Vagina (tissue), 2 donors: ENCODE data around the gene ZFPL1. TPM values are rescaled to one million over a fixed set of nuclear protein-coding genes. Genes with fewer than 3 reads are reported as not detected.

Source experiments
- DNase-seq, 2 donors: peaks; one replicate each; pipeline ENCODE4 v3.0.0-alpha.2; 2017; ENCODE audit errors: extremely low spot score in 2 of 2
- H3K27ac ChIP-seq: fragments of 200-600 bp; sonication (generic); one replicate; pipeline ENCODE4 v1.5.1; 2019
- H3K27me3 ChIP-seq: fragments of 200-600 bp; sonication (generic); one replicate; pipeline ENCODE4 v1.5.1; 2019
- H3K36me3 ChIP-seq, 2 donors: fragments of 200-600 bp; sonication (generic); one replicate each; pipeline ENCODE4 v1.5.1; 2017 to 2019
- H3K4me1 ChIP-seq: fragments of 200-600 bp; sonication (generic); one replicate; pipeline ENCODE4 v1.5.1; 2019
- H3K4me3 ChIP-seq, 2 donors: fragments of 200-600 bp; sonication (generic); 1 replicate in 1 of 2; 2 replicates in 1 of 2; pipeline ENCODE4 v1.5.1; 2016 to 2019
- H3K9me3 ChIP-seq: fragments of 200-600 bp; sonication (generic); one replicate; pipeline ENCODE4 v1.5.1; 2019
- CTCF ChIP-seq, 3 experiments: fragments of 450-650 bp in 2 of 3; fragments of 200-600 bp in 1 of 3; sonication (generic) in 1 of 3; IDR thresholded peaks; one replicate each; pipeline ENCODE4 v1.5.1; 2017 to 2019; ENCODE audit warnings: antibody characterized with exemption in 3 of 3, mild to moderate bottlenecking in 2 of 3, moderate library complexity in 2 of 3
- POLR2A ChIP-seq, 2 donors: fragments of 450-650 bp; IDR thresholded peaks; one replicate each; pipeline ENCODE4 v1.6.1; 2017; ENCODE audit warnings: antibody characterized with exemption in 2 of 2, mild to moderate bottlenecking in 2 of 2, moderate library complexity in 2 of 2
- POLR2AphosphoS5 ChIP-seq, 2 donors: sonication (generic); formaldehyde crosslinking; IDR thresholded peaks; one replicate each; pipeline ENCODE4 v1.9.0; 2017; ENCODE audit warnings: antibody characterized with exemption in 2 of 2, mild to moderate bottlenecking in 2 of 2, low read depth in 1 of 2; ENCODE audit not compliant: insufficient read depth in 1 of 2
- intact Hi-C: fragments of 100-400 bp; cut with DNase I; formaldehyde crosslinking; loops from one replicate; pipeline ENCODE4 v1.15.1; 2023
- total RNA-seq: library from RNA; depleted of rRNA; stranded (reverse); fragments of >200 nt; gene quantifications from one replicate; pipeline ENCODE4 v1.2.3, GENCODE V29; 2016

Gene ZFPL1
- total RNA-seq, 1 donor from 2014 or later, result 50.8 TPM

- Histone ChIP-seq H3K4me3 (no peak overlapping the region), H3K4me1 (peaks cover 26% of the 10 kb centered on the region), H3K27me3 (no peaks in the 10 kb centered on the region), H3K9me3 (no peaks in the 10 kb centered on the region), H3K36me3 (peaks cover 0 to 65% of the 10 kb centered on the region in 2 donors), H3K27ac (no peak overlapping the region)
- intact Hi-C loops, result loop anchor here (10.0 kb wide), 1 partner anchor 200 kb away; no protein-coding TSS in a partner anchor
- no peak for DNase-seq
- no peak for TF ChIP-seq CTCF (IDR thresholded peaks at IDR 0.05)
- no peak for TF ChIP-seq POLR2AphosphoS5 (IDR thresholded peaks at IDR 0.05; ENCODE audit: insufficient read depth in 1 of 2, low read depth in 1 of 2)
- no peak for TF ChIP-seq POLR2A (IDR thresholded peaks at IDR 0.05)
These were observed 40.6 kb downstream of the ZFPL1 start for GRCh38 chr11:65124480-65125196.

GRCh38 chr11:65125197-65126056, 41.4 kb downstream of the ZFPL1 start:
- Histone ChIP-seq H3K4me3 (no peak overlapping the region), H3K4me1 (peaks cover 26% of the 10 kb centered on the region), H3K27me3 (no peaks in the 10 kb centered on the region), H3K9me3 (no peaks in the 10 kb centered on the region), H3K36me3 (peaks cover 0 to 65% of the 10 kb centered on the region in 2 donors), H3K27ac (no peak overlapping the region)
- DNase-seq, result no peak
- intact Hi-C loops, result loop anchor here (10.0 kb wide), 1 partner anchor 199 kb away; no protein-coding TSS in a partner anchor
- TF ChIP-seq POLR2AphosphoS5 (IDR thresholded peaks at IDR 0.05; ENCODE audit: insufficient read depth in 1 of 2, low read depth in 1 of 2) (no peak), POLR2A (IDR thresholded peaks at IDR 0.05) (no peak), CTCF (IDR thresholded peaks at IDR 0.05) (no peak)

- Histone ChIP-seq H3K4me3 (no peak overlapping the region), H3K9me3 (no peaks in the 10 kb centered on the region), H3K27ac (no peak overlapping the region), H3K36me3 (peaks cover 0 to 73% of the 10 kb centered on the region in 2 donors), H3K27me3 (no peaks in the 10 kb centered on the region), H3K4me1 (peaks cover 14% of the 10 kb centered on the region)
- no peak for DNase-seq
- TF ChIP-seq POLR2A (IDR thresholded peaks at IDR 0.05), result no peak
- TF ChIP-seq POLR2AphosphoS5 (IDR thresholded peaks at IDR 0.05; ENCODE audit: insufficient read depth in 1 of 2, low read depth in 1 of 2), result no peak
- TF ChIP-seq CTCF (IDR thresholded peaks at IDR 0.05), result no peak
- intact Hi-C loops, result loop anchor here (10.0 kb wide), 1 partner anchor 198 kb away; no protein-coding TSS in a partner anchor
These were observed 42.7 kb downstream of the ZFPL1 start for GRCh38 chr11:65126624-65127274.

- peaks cover 19% of the 10 kb centered on the region for H3K4me1 ChIP-seq
- H3K27me3 ChIP-seq, result no peaks in the 10 kb centered on the region
- no peaks in the 10 kb centered on the region for H3K9me3 ChIP-seq
- no peak overlapping the region for H3K4me3 ChIP-seq
- intact Hi-C loops, result loop anchor here (10.0 kb wide), 1 partner anchor 197 kb away; no protein-coding TSS in a partner anchor
- peaks cover 0 to 81% of the 10 kb centered on the region in 2 donors for H3K36me3 ChIP-seq
- TF ChIP-seq POLR2AphosphoS5 (IDR thresholded peaks at IDR 0.05; ENCODE audit: insufficient read depth in 1 of 2, low read depth in 1 of 2) (no peak), POLR2A (IDR thresholded peaks at IDR 0.05) (no peak), CTCF (IDR thresholded peaks at IDR 0.05) (no peak)
- DNase-seq, result no peak
- no peak overlapping the region for H3K27ac ChIP-seq
These were observed 43.6 kb downstream of the ZFPL1 start for GRCh38 chr11:65127473-65128181.
